GM21515 (cell line): ENCODE results near the gene PSMA6.

ENCODE experiments used
- ATAC-seq: cut with Tn5 transposase; IDR thresholded peaks from one replicate; pipeline ENCODE4 v1.9.1; 2021; ENCODE audit not compliant: unreplicated experiment

The PSMA6 gene

GRCh38 chr14:35365130-35366055, 73.2 kb downstream of the PSMA6 start:
- ATAC-seq, result no peak

DNA sequence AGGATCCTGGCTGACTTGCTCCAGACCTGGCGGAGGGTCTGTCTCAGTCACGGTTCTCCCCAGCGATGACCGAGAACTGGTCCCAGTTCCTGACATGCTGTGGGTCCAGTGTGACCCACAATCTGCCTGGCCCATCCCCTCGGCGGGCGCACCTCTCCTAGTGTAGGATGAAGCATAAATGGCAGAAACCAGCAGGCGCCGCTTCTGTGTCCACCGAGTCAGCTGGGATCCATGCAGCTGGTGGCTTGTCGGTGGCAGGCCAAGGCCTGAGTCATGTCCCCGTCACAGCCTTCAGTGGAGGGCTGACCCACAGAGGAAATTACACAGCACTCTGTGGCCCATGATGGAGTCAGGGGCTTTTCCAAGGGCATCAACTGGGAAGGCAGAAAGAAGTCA, 73.9 kb downstream of the PSMA6 start:
- no peak for ATAC-seq

DNA sequence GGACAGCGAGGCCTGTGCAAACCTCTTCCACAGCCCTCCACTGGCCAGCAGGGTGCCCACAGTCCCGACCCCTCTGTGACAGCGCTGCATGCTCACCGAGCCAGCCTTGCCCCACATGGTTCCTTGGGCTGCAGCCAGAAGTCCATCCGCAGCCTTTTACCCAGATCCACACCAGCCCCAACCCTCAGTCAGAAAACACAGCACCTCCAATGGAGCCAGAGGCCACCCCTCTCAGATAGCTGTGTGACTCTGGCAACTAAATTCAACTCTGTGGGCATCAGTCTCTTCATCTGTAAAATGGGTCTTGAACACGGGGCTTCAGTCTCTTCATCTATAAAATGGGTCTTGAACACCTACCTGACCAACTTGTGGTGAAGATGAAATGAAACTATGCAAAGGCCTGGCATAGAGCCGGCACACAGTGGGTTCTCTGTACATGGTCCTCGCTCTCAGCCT, 74.4 kb downstream of the PSMA6 start:
- ATAC-seq, result no peak

- ATAC-seq, result no peak
Measured at GRCh38 chr14:35367056-35367372, 74.8 kb downstream of the PSMA6 start.
